Left ventricle myocardium inferior (tissue), 1 donor: ENCODE results near the gene NSMF. TPM values are rescaled to one million over a fixed set of nuclear protein-coding genes. Genes with fewer than 3 reads are reported as not detected.
"Not testable (repeated sequence)": the region's sequence is repeated elsewhere in the genome, so short reads cannot be mapped to it uniquely, and the experiment has no call there.

Source experiments
- DNase-seq: peaks from one replicate; pipeline ENCODE4 v3.0.0-alpha.2; 2020
- H3K27ac ChIP-seq: fragments of 200-600 bp; replicated peaks from 2 replicates; pipeline ENCODE4 v1.8.0; 2021
- H3K27me3 ChIP-seq: fragments of 200-600 bp; 2 replicates; pipeline ENCODE4 v1.8.0; 2021; ENCODE audit warnings: low read depth
- H3K36me3 ChIP-seq: fragments of 200-600 bp; 2 replicates; pipeline ENCODE4 v1.8.0; 2021
- H3K4me1 ChIP-seq: fragments of 200-600 bp; 2 replicates; pipeline ENCODE4 v1.8.0; 2021
- H3K4me3 ChIP-seq: fragments of 200-600 bp; 2 replicates; pipeline ENCODE4 v1.8.0; 2021; ENCODE audit warnings: mild to moderate bottlenecking, moderate library complexity
- H3K9me3 ChIP-seq: fragments of 200-600 bp; replicated peaks from 2 replicates; pipeline ENCODE4 v1.8.0; 2021
- CTCF ChIP-seq: fragments of 200-600 bp; IDR thresholded peaks from 2 replicates; pipeline ENCODE4 v1.8.0; 2021; ENCODE audit warnings: antibody characterized with exemption, mild to moderate bottlenecking, borderline replicate concordance
- intact Hi-C: fragments of 100-400 bp; cut with micrococcal nuclease; formaldehyde crosslinking; loops from one replicate; pipeline ENCODE4 v1.11.0; 2022
- total RNA-seq: library from RNA; stranded (reverse); fragmentation: NEBNext Ultra II Directional; extraction: Animal tissue kit (Norgen Biotek cat#: 25700); gene quantifications from one replicate; pipeline ENCODE4 v1.2.1, GENCODE V29; 2021
- donor health status: DM: no; HTN: yes; CAD: no; lungs with severe emphysema.

Gene NSMF
- total RNA-seq, 1 donor from 2014 or later, result 9.8 TPM

- Histone ChIP-seq H3K9me3 (no peaks in the 10 kb centered on the region), H3K27ac (no peak overlapping the region), H3K27me3 (no peaks in the 10 kb centered on the region), H3K4me3 (no peak overlapping the region), H3K36me3 (peaks cover 22% of the 10 kb centered on the region), H3K4me1 (peaks cover 21% of the 10 kb centered on the region)
- intact Hi-C loops, result no loop called here
- TF ChIP-seq CTCF, result no peak
- DNase-seq, result peak; percentile 11
Measured at GRCh38 chr9:137452006-137452760, 7.0 kb downstream of the NSMF start.

- DNase-seq, H3K4me3 ChIP-seq, H3K9me3 ChIP-seq, H3K27me3 ChIP-seq, H3K27ac ChIP-seq, intact Hi-C loops: not testable (repeated sequence)
- peaks cover 22% of the 10 kb centered on the region for H3K36me3 ChIP-seq
- H3K4me1 ChIP-seq, result peaks cover 21% of the 10 kb centered on the region
Measured at GRCh38 chr9:137451264-137452005, 7.7 kb downstream of the NSMF start.

GRCh38 chr9:137450539-137451222 lies 8.5 kb downstream of the NSMF start:
- Histone ChIP-seq H3K4me1 (peaks cover 21% of the 10 kb centered on the region), H3K36me3 (peaks cover 22% of the 10 kb centered on the region)
- H3K27me3 ChIP-seq, H3K27ac ChIP-seq, H3K4me3 ChIP-seq, intact Hi-C loops, H3K9me3 ChIP-seq: not testable (repeated sequence)
- DNase-seq, result peak; percentile 13

DNA sequence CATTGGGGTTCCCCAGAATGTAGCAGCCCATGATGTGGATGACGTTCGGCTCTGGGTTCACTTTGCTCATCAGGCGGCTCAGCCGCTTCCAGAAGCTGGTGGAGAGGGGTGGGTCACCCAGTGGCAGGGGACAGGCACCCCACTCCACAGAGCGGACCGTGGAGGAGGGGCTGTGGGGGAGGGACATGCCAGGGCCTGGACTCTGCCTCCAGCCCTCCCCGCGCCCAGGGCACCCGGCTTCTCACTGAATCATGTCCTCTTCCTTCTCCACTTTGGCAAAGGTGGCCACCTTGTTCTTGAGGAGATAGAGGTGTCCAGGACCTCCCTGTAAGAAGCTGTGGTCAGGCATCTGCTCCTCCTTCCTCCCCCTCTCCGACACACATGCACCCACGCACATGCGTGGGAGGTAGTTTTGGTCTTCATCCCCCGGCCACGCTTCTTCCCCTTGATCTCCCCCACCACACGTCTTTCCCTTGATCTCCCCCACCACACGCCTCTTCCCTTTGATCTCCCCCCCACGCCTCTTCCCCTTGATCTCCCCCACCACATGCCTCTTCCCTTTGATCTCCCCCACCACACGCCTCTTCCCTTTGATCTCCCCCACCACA lies 9.1 kb downstream of the NSMF start:
- no peaks in the 10 kb centered on the region for H3K27me3 ChIP-seq
- intact Hi-C loops, result no loop called here
- no peaks in the 10 kb centered on the region for H3K9me3 ChIP-seq
- no peak overlapping the region for H3K27ac ChIP-seq
- no peak for DNase-seq
- TF ChIP-seq CTCF, result no peak
- no peak overlapping the region for H3K4me3 ChIP-seq
- H3K36me3 ChIP-seq, result peaks cover 22% of the 10 kb centered on the region
- peaks cover 17% of the 10 kb centered on the region for H3K4me1 ChIP-seq

GRCh38 chr9:137449081-137449844 lies 9.9 kb downstream of the NSMF start:
- TF ChIP-seq CTCF, result no peak
- Histone ChIP-seq H3K36me3 (peaks cover 22% of the 10 kb centered on the region), H3K9me3 (no peaks in the 10 kb centered on the region), H3K27ac (no peak overlapping the region), H3K27me3 (peaks cover 8% of the 10 kb centered on the region), H3K4me3 (no peak overlapping the region), H3K4me1 (peaks cover 11% of the 10 kb centered on the region)
- DNase-seq, result no peak
- intact Hi-C loops, result no loop called here

DNA sequence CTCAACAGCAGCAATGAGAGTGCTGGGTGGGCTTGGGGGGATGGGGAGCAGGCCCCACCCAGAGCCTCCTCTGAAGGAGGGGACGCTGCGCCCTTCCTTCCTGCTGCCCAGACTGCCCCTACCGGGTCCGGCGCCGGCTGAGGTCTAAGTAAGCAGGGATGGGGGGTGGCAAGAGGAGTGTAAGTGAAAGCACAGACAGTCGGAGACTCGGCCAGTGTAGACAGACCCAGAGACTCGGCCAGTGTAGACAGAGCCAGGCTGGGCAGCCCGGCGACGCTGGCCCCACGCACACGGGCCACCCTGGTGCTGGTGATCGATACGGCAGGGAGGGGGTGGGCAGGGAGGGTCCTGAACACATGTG lies 10.6 kb downstream of the NSMF start:
- Histone ChIP-seq H3K27ac (no peak overlapping the region), H3K4me1 (peaks cover 7% of the 10 kb centered on the region), H3K36me3 (peaks cover 22% of the 10 kb centered on the region), H3K27me3 (peaks cover 14% of the 10 kb centered on the region), H3K9me3 (no peaks in the 10 kb centered on the region), H3K4me3 (no peak overlapping the region)
- intact Hi-C loops, result no loop called here
- no peak for DNase-seq
- TF ChIP-seq CTCF, result no peak
